ELF-1 (cell line): Measurements from ENCODE around the gene XRCC1.
"Not testable (repeated sequence)": the region's sequence is repeated elsewhere in the genome, so short reads cannot be mapped to it uniquely, and the experiment has no call there.

Experiments used
- DNase-seq: peaks from one replicate; pipeline ENCODE4 v3.0.0-alpha.2; 2016; ENCODE audit warnings: low read depth, low spot score

The XRCC1 gene

GRCh38 chr19:43575955-43576878 lies 890 bp upstream of the XRCC1 start:
- peak; percentile 43 for DNase-seq

GRCh38 chr19:43574424-43575155 lies 737 bp downstream of the XRCC1 start:
- DNase-seq = no peak

DNA sequence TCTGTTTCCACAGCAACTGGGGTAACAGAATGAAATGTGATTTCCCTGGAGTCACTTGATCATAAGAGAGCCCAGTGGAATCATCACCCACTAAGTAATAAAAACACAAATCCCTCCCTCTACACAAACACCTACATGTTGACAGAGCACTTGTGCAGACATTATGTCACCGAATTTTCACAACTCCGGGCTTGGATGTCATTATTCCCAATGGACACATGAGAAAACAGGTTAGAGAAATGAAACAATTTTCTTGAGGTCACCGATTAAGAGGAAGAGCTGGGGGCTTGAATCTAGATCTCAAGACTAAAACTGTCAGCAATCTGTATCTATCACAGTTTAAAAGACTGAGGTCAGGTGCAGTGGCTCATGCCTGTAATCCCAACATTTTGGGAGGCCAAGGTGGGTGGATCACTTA lies 3.1 kb downstream of the XRCC1 start:
- DNase-seq = no peak

DNA sequence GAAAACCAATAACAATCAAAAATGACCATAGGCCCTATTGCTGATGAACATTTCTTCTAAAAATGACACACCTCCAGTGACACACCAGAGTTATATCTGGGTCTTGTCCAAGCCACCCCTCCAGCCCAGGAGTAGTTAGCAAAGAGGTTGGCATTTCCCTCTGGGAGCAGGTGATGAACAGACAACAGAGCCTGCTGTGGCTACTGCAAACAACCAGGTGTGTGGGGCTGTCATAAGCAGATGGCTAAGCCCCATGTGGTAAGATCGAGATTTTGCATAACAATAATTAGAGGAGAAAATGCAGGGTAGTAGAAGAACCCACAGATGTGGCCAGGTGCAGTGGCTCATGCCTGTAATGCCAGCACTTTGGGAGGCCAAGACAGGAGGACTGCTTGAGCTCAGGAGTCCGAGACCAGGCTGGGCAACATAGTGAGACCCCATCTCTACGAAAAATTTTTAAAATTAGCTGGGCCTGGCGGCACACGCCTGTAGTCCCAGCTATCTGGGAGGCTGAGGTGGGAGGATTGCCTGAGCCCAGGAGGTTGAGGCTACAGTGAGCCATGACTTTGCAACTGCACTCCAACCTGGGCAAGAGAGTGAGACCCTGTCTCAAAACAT lies 5.0 kb downstream of the XRCC1 start:
- no peak for DNase-seq

GRCh38 chr19:43569657-43570056 lies 5.7 kb downstream of the XRCC1 start:
- no peak for DNase-seq

DNA sequence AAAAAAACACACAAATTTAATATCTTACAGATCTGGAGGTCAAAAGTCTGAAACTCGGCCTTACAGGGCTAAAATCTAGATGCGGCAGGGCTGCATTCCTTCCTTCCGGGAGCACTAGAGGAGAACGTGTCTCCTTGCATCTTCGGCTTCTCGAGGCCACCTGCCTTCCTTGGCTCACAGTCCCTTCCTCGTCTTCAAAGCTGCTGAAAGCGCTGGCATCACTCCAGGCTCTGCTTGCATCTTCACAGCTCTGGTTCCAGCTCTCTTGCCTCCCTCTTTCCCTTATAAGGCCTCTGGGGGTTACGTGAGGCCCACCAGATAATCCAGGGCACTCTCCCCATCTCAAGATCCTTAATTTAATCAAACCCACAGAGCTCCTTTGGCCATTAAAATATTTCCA lies 10.5 kb downstream of the XRCC1 start:
- DNase-seq = no peak

- DNase-seq = no peak
Observed at GRCh38 chr19:43563816-43564457, 11.4 kb downstream of the XRCC1 start.

- no peak for DNase-seq
Observed at GRCh38 chr19:43562698-43563241, 12.6 kb downstream of the XRCC1 start.

DNA sequence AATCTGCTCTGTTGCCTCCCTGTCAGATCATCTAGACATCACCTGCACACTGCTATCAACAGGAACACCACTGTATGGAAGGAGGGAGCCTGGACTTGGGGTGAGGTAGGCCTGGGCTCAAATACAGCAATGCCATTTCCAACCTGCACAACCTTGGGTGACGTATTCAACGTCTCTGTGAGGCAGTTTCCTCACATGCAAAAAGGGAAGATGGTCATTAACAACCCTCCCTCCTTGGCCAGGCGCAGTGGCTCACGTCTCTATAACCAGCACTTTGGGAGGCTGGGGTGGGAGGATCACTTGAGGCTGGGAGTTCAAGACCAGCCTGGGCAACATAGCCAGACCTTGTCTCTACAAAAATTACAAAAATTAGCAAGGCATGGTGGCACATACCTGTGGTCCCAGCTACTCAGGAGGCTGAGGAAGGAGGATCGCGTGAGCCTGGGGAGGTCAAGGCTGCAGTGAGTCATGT lies 13.1 kb downstream of the XRCC1 start:
- DNase-seq = no peak

DNA sequence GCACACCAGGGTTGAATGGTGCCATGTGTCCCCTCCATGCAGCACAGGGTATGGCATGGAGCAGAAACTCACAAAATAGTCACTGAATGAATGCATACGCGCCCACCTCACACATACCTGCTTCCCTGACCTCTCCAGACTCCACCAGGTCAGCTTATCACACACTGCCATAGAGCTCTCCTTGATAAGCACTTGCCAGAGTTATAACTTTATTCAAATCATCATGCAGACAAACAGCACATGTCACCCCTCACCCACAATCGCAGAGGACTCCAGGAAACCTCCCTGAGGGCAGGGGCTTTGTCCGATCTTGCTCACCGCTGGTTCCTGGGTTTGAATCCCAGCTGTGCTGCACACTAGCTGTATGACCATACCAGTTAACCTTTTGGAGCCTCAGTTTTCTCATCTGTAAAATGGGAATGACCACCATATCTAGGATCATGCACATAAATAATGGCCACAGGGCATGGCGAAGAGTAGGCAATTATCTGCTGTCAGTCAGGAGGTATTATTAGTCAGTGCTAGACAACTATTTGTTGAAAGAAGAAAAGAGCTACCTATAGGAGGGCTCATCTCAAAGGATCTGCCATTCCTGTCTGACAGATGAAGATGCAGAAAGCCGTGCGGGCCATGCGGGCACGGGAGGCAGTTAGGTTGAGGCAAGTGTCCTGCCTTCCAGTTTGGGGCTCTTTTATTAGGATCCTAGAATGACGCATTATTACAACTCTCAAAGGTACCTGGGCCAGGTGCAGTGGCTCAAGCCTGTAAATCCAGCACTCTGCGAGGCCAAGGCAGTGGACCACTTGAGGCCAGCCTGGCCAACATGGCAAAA lies 14.0 kb downstream of the XRCC1 start:
- no peak for DNase-seq

GRCh38 chr19:43560687-43561086 lies 14.6 kb downstream of the XRCC1 start:
- peak; percentile 19 for DNase-seq

- DNase-seq = peak; percentile 72
Observed at GRCh38 chr19:43555185-43555770, 20.0 kb downstream of the XRCC1 start.

GRCh38 chr19:43554317-43554895 lies 20.9 kb downstream of the XRCC1 start:
- DNase-seq = no peak

- DNase-seq = no peak
Observed at GRCh38 chr19:43553656-43554055, 21.7 kb downstream of the XRCC1 start.

- DNase-seq = no peak
Observed at GRCh38 chr19:43552616-43553015, 22.7 kb downstream of the XRCC1 start.

- DNase-seq = no peak
Observed at GRCh38 chr19:43552198-43552450, 23.2 kb downstream of the XRCC1 start.

- no peak for DNase-seq
Observed at GRCh38 chr19:43551399-43552197, 23.7 kb downstream of the XRCC1 start.

DNA sequence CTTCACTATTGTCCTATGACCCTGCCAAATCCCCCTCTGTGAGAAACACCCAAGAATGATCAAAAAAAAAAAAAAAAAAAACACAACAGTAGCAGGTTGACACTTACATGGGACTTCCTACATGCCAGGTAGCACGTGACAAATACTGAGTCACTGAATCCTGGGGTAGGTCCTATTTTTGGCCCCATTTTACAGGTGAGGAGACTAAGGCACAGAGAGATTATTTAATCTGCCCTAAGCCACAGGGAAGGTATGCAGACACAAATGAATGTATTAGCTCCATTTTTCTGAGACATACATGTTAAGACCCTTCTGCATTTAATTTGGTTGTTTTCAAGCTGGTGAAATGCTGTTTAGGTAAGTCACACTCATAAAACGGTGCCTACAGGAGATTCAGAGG lies 26.6 kb downstream of the XRCC1 start:
- no peak for DNase-seq

DNA sequence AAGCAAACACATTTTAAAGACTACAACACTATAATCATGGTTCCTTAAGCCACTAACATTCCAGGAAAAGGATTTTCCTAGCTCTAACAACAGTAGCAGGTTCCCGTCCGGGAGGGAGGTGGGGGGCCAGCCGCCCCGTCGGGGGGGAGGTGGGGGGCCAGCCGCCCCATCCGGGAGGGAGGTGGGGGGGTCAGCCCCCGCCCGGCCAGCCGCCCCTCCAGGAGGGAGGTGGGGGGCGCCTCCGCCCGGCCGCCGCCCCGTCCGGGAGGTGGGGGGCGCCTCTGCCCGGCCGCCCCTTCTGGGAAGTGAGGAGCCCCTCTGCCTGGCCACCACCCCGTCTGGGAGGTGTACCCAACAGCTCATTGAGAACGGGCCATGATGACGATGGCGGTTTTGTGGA lies 27.4 kb downstream of the XRCC1 start:
- DNase-seq = not testable (repeated sequence)
